Keratinocyte (primary cell): Measurements from ENCODE around the gene LDLRAD4. TPM values are rescaled to one million over a fixed set of nuclear protein-coding genes. Genes with fewer than 3 reads are reported as not detected.

Source experiments
- DNase-seq: peaks from one replicate; pipeline ENCODE4 v3.0.0-alpha.2; 2011; ENCODE audit warnings: low read depth, missing footprints, low spot score
- FAIRE-seq: peaks from 2 replicates; lab custom pipeline; 2011; peaks lifted over from hg19 to GRCh38; lab: Jason Lieb, UNC
- H2AFZ ChIP-seq: 2 replicates; pipeline ENCODE4 v1.6.0; 2012; ENCODE audit warnings: low read length, control low read depth, inconsistent platforms; ENCODE audit not compliant: control insufficient read depth
- H3K27ac ChIP-seq: 2 replicates; pipeline ENCODE4 v1.5.1; 2011; ENCODE audit warnings: low read length; ENCODE audit not compliant: control insufficient read depth, insufficient read depth
- H3K27me3 ChIP-seq: 3 replicates; pipeline ENCODE4 v1.6.0; 2011; ENCODE audit warnings: low read length; ENCODE audit not compliant: control insufficient read depth, insufficient read depth; ENCODE audit errors: extremely low read depth
- H3K36me3 ChIP-seq, 2 experiments: 2 replicates in 1 of 2; 3 replicates in 1 of 2; pipeline ENCODE4 v1.5.1; 2011; ENCODE audit warnings: low read length in 2 of 2, mild to moderate bottlenecking in 1 of 2; ENCODE audit not compliant: control insufficient read depth in 2 of 2, insufficient read depth in 2 of 2; ENCODE audit errors: extremely low read depth in 1 of 2
- H3K4me1 ChIP-seq: 3 replicates; pipeline ENCODE4 v1.5.1; 2011; ENCODE audit warnings: low read length; ENCODE audit not compliant: control insufficient read depth, insufficient read depth; ENCODE audit errors: extremely low read depth
- H3K4me2 ChIP-seq: 3 replicates; pipeline ENCODE4 v1.6.0; 2011; ENCODE audit warnings: low read depth, low read length; ENCODE audit not compliant: control insufficient read depth, insufficient read depth; ENCODE audit errors: extremely low read depth
- H3K4me3 ChIP-seq, 3 experiments: fragments of 200-600 bp in 1 of 3; sonication (generic) in 1 of 3; 2 replicates in 2 of 3; 3 replicates in 1 of 3; pipeline ENCODE4 v1.5.1; 2011 to 2016; ENCODE audit warnings: low read length in 3 of 3, mild to moderate bottlenecking in 3 of 3, control low read depth in 2 of 3, inconsistent platforms in 1 of 3, low read depth in 1 of 3, mixed read lengths in 1 of 3, mixed run types in 1 of 3, moderate library complexity in 1 of 3; ENCODE audit not compliant: control insufficient read depth in 2 of 3, insufficient read depth in 2 of 3; ENCODE audit errors: extremely low read depth in 1 of 3
- H3K79me2 ChIP-seq: 2 replicates; pipeline ENCODE4 v1.6.0; 2012; ENCODE audit warnings: low read length; ENCODE audit not compliant: control insufficient read depth, insufficient read depth
- H3K9ac ChIP-seq: 3 replicates; pipeline ENCODE4 v1.6.0; 2011; ENCODE audit warnings: low read length; ENCODE audit not compliant: control insufficient read depth, insufficient read depth; ENCODE audit errors: extremely low read depth
- H3K9me1 ChIP-seq: 3 replicates; pipeline ENCODE4 v1.6.0; 2011; ENCODE audit warnings: low read length; ENCODE audit not compliant: control insufficient read depth, insufficient read depth; ENCODE audit errors: extremely low read depth
- H3K9me3 ChIP-seq: 2 replicates; pipeline ENCODE4 v1.5.1; 2012; ENCODE audit warnings: low read depth, low read length; ENCODE audit not compliant: control insufficient read depth
- H4K20me1 ChIP-seq: 3 replicates; pipeline ENCODE4 v1.6.0; 2011; ENCODE audit warnings: low read length; ENCODE audit not compliant: control insufficient read depth, insufficient read depth; ENCODE audit errors: extremely low read depth
- CTCF ChIP-seq, 3 experiments: IDR thresholded peaks in 1 of 3; conservative IDR thresholded peaks in 1 of 3; optimal IDR thresholded peaks in 1 of 3; 2 replicates in 2 of 3; 3 replicates in 1 of 3; pipeline versions ENCODE3 to v1.5.1; 2011; ENCODE audit warnings: low read length in 3 of 3, mild to moderate bottlenecking in 3 of 3, moderate library complexity in 2 of 3, control low read depth in 1 of 3, inconsistent platforms in 1 of 3; ENCODE audit not compliant: insufficient read depth in 2 of 3; ENCODE audit errors: extremely low read depth in 1 of 3
- EZH2 ChIP-seq: IDR thresholded peaks from one replicate; pipeline ENCODE4 v1.6.1; 2012; ENCODE audit warnings: inconsistent platforms, mild to moderate bottlenecking, low read length, moderate library complexity
- dilution Hi-C: fragments of 300-500 bp; cut with MboI; formaldehyde crosslinking; loops from one replicate; pipeline ENCODE4 v1.7.0; 2020; ENCODE audit warnings: low sequenced_read_pairs; ENCODE audit not compliant: extremely low pct_ligation_motif_present
- polyA plus RNA-seq, 5 experiments: library from polyadenylated mRNA; depleted of rRNA in 3 of 5; stranded (reverse) in 3 of 5; stranded (forward) in 1 of 5; unstranded in 1 of 5; fragments of >200 nt; gene quantifications; 1 replicate in 1 of 5; 2 replicates in 3 of 5; 3 replicates in 1 of 5; pipeline versions ENCODE4 v1.2.1 to v1.2.3, GENCODE V29; 2011 to 2012; ENCODE audit warnings: missing spikeins in 2 of 5, low read depth in 1 of 5, low replicate concordance in 1 of 5

LDLRAD4 gene
- polyA plus RNA-seq, 1 donor (not counting 4 experiments of a cell fraction or from before 2014, with no cell fraction given), result not detected

GRCh38 chr18:13211534-13211933 lies 7.0 kb upstream of the LDLRAD4 start:
- dilution Hi-C loops, result loop anchor here (25.0 kb wide), 1 partner anchor 426 kb away; no protein-coding TSS in a partner anchor
- H3K27ac ChIP-seq, result no peak overlapping the region
- no peaks in the 10 kb centered on the region for H4K20me1 ChIP-seq
- no peaks in the 10 kb centered on the region for H3K79me2 ChIP-seq
- no peak overlapping the region for H2AFZ ChIP-seq
- H3K4me1 ChIP-seq, result no peaks in the 10 kb centered on the region
- H3K9ac ChIP-seq, result no peak overlapping the region
- H3K4me3 ChIP-seq, result no peak overlapping the region
- FAIRE-seq (no peak), DNase-seq (no peak)
- no peak overlapping the region for H3K4me2 ChIP-seq
- H3K27me3 ChIP-seq, result peaks cover 17% of the 10 kb centered on the region
- H3K9me3 ChIP-seq, result no peaks in the 10 kb centered on the region
- no peaks in the 10 kb centered on the region for H3K36me3 ChIP-seq
- TF ChIP-seq EZH2, result no peak
- TF ChIP-seq CTCF (optimal IDR thresholded peaks at IDR 0.05 in 1 of 3, IDR thresholded peaks at IDR 0.05 in 1 of 3, conservative IDR thresholded peaks at IDR 0.05 in 1 of 3; ENCODE audit: extremely low read depth in 1 of 3, insufficient read depth in 2 of 3, low read length in 3 of 3), result no peak
- no peaks in the 10 kb centered on the region for H3K9me1 ChIP-seq

GRCh38 chr18:13213036-13213795 lies 5.3 kb upstream of the LDLRAD4 start:
- H4K20me1 ChIP-seq, result no peaks in the 10 kb centered on the region
- H3K36me3 ChIP-seq, result no peaks in the 10 kb centered on the region
- H3K4me1 ChIP-seq, result no peaks in the 10 kb centered on the region
- TF ChIP-seq CTCF (optimal IDR thresholded peaks at IDR 0.05 in 1 of 3, IDR thresholded peaks at IDR 0.05 in 1 of 3, conservative IDR thresholded peaks at IDR 0.05 in 1 of 3; ENCODE audit: extremely low read depth in 1 of 3, insufficient read depth in 2 of 3, low read length in 3 of 3), result no peak
- no peak for TF ChIP-seq EZH2
- no peaks in the 10 kb centered on the region for H3K9me3 ChIP-seq
- H3K9me1 ChIP-seq, result no peaks in the 10 kb centered on the region
- H3K9ac ChIP-seq, result no peak overlapping the region
- peaks cover 32% of the 10 kb centered on the region for H3K27me3 ChIP-seq
- no peak overlapping the region for H2AFZ ChIP-seq
- no peaks in the 10 kb centered on the region for H3K79me2 ChIP-seq
- no peak overlapping the region for H3K4me3 ChIP-seq
- H3K4me2 ChIP-seq, result no peak overlapping the region
- no peak overlapping the region for H3K27ac ChIP-seq
- dilution Hi-C loops, result loop anchor here (25.0 kb wide), 1 partner anchor 424 kb away; no protein-coding TSS in a partner anchor
- FAIRE-seq, result no peak
- DNase-seq, result no peak
